Hepatic stellate cell (primary cell): ENCODE measurements around the gene CFAP61.
"Not testable (repeated sequence)": the region's sequence is repeated elsewhere in the genome, so short reads cannot be mapped to it uniquely, and the experiment has no call there.

ENCODE experiments used
- DNase-seq: peaks from one replicate; pipeline ENCODE4 v3.0.0; 2011; ENCODE audit warnings: low spot score

Gene CFAP61

GRCh38 chr20:20094410-20094809, 42.1 kb downstream of the CFAP61 start:
- DNase-seq: no peak

- DNase-seq: no peak
Observed at GRCh38 chr20:20095114-20095872, 43.0 kb downstream of the CFAP61 start.

GRCh38 chr20:20096421-20096820, 44.1 kb downstream of the CFAP61 start:
- no peak for DNase-seq

- no peak for DNase-seq
Observed at GRCh38 chr20:20100881-20101280, 48.5 kb downstream of the CFAP61 start.

GRCh38 chr20:20102163-20102562, 49.8 kb downstream of the CFAP61 start:
- DNase-seq: no peak

- DNase-seq: no peak
Observed at GRCh38 chr20:20102716-20103258, 50.5 kb downstream of the CFAP61 start.

GRCh38 chr20:20103486-20103885, 51.2 kb downstream of the CFAP61 start:
- no peak for DNase-seq

- DNase-seq: not testable (repeated sequence)
Observed at GRCh38 chr20:20123187-20123586, 70.9 kb downstream of the CFAP61 start.

GRCh38 chr20:20130399-20130798, 78.1 kb downstream of the CFAP61 start:
- DNase-seq: no peak

- DNase-seq: no peak
Observed at GRCh38 chr20:20134941-20135575, 82.7 kb downstream of the CFAP61 start.

GRCh38 chr20:20136313-20136712, 84.0 kb downstream of the CFAP61 start:
- DNase-seq: no peak

- no peak for DNase-seq
Observed at GRCh38 chr20:20137851-20138250, 85.5 kb downstream of the CFAP61 start.

GRCh38 chr20:20138301-20139064, 86.2 kb downstream of the CFAP61 start:
- no peak for DNase-seq

- DNase-seq: no peak
Observed at GRCh38 chr20:20139403-20139802, 87.1 kb downstream of the CFAP61 start.

- no peak for DNase-seq
Observed at GRCh38 chr20:20143165-20143564, 90.8 kb downstream of the CFAP61 start.

- no peak for DNase-seq
Observed at GRCh38 chr20:20143646-20144045, 91.3 kb downstream of the CFAP61 start.

- DNase-seq: no peak
Observed at GRCh38 chr20:20148779-20149178, 96.4 kb downstream of the CFAP61 start.

GRCh38 chr20:20150241-20150640, 97.9 kb downstream of the CFAP61 start:
- DNase-seq: no peak

- no peak for DNase-seq
Observed at GRCh38 chr20:20160520-20160919, 108.2 kb downstream of the CFAP61 start.

GRCh38 chr20:20161611-20162010, 109.3 kb downstream of the CFAP61 start:
- DNase-seq: no peak

GRCh38 chr20:20167698-20168097, 115.4 kb downstream of the CFAP61 start:
- no peak for DNase-seq

GRCh38 chr20:20173254-20173653, 120.9 kb downstream of the CFAP61 start:
- no peak for DNase-seq
